IMR-90 (cell line): ENCODE data around the gene IL3RA.

Source experiments
- BHLHE40 ChIP-seq: fragments of 150-350 bp; IDR thresholded peaks from 2 replicates; pipeline ENCODE4 v1.6.1; 2016; ENCODE audit warnings: mild to moderate bottlenecking, low read depth, low read length
- CTCF ChIP-seq: conservative IDR thresholded peaks from 2 replicates; pipeline ENCODE4 v1.5.1; 2012; ENCODE audit warnings: mild to moderate bottlenecking, low read depth, low read length, improper control_type of control experiment
- POLR2A ChIP-seq: IDR thresholded peaks from 2 replicates; pipeline ENCODE4 v1.6.1; 2012; ENCODE audit warnings: mild to moderate bottlenecking, low read depth, low read length
- RFX5 ChIP-seq: IDR thresholded peaks from 2 replicates; pipeline ENCODE4 v1.8.0; 2012; ENCODE audit warnings: low read depth, mild to moderate bottlenecking, low read length, moderate library complexity

- TF ChIP-seq CTCF (no peak), RFX5 (no peak), BHLHE40 (no peak), POLR2A (no peak)
Observed at GRCh38 chrX:1397001-1397400, 60.4 kb downstream of the IL3RA start.
